ENCODE data around the gene COL20A1.

DNA sequence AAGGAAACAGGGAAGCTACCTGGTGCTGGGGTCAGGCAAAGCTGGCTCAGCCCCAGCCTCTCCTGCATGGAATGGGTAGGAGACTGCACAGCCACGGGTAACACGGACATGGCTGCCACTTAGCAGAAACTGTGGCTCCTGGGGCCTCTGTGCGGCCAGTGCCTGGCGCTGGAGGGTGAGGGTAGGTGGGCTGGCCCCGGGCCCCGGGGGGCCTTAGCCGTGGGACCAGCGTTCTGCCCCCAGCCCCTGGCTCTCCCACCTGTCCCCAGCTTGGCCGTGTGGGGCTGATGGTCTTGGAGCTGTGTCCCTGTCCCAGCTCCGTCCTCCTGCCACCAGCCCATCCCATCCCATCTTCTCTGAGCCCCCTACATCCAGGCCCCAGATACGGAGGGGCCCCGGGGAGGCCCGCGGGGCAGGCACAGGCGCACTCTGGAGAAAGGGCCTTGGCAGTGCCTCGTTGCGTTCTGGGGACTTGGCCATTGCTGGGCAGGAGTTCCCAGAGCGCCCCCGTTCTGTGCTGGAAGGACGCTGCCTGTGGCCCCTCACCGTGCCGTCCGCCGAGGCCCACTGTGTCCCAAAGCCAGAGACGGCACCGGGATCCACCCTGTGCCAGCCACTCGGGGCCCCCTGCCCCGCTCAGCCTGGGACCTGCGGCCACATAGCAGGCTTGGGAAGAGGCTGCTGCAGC lies 56.0 kb downstream of the COL20A1 start:
- TF ChIP-seq POLR2A (IDR thresholded peaks at IDR 0.05; ENCODE audit: low read length), result no peak
- no peak for TF ChIP-seq GATA1 (IDR thresholded peaks at IDR 0.05; ENCODE audit: low read depth, low read length)
